ENCODE results near the gene MED31.
"Not testable (repeated sequence)": the region's sequence is repeated elsewhere in the genome, so short reads cannot be mapped to it uniquely, and the experiment has no call there.

MED31 gene

GRCh38 chr17:6661464-6661848 lies 10.1 kb upstream of the MED31 start:
- peak overlapping the region; percentile 32 for H3K4me3 ChIP-seq (ENCODE audit: low read depth, low read length)
- TF ChIP-seq, protein P1, sequence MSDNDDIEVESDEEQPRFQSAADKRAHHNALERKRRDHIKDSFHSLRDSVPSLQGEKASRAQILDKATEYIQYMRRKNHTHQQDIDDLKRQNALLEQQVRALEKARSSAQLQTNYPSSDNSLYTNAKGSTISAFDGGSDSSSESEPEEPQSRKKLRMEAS (IDR thresholded peaks at IDR 0.05; ENCODE audit: low read depth, low read length): no peak
- TF ChIP-seq POLR2A (IDR thresholded peaks at IDR 0.05; ENCODE audit: extremely low read depth, insufficient read length) (no peak), CTCF (IDR thresholded peaks at IDR 0.05; ENCODE audit: low read depth, low read length) (no peak), MYC (IDR thresholded peaks at IDR 0.05; ENCODE audit: low read depth, low read length) (no peak)
- peak; percentile 64 for DNase-seq (ENCODE audit: low read depth)

DNA sequence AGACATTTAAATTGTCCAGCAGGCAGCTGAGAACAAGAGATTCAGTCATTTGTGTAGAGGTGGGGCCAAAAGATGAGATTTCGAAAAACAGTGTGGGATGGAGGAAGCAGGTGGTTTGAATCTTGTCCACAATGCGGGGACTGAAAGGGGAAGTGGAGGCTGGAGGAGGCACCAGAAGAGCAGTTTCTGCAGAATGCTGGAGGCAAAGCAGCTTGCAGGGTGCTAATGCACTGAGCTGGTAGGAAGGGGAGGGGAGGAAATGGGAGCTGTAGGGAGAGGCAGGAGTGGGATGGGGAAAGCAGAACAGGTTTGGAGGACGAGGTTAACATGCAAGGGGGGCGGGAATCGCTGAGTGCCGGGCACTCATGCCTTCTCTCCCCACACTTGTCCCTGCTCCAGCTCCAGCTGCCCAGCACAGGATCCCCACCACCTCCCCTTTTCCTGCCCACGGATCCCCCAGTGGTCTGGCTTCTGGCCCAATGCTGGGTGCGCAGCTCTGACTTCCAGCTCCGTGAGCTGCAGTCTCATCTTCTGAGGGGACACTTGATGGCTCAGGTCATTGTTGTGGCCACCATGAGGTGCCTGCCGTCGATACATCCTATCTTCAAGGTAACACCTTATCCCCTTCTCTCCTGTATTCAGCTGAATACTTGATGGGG lies 9.5 kb upstream of the MED31 start:
- TF ChIP-seq, protein P1 (IDR thresholded peaks at IDR 0.05; ENCODE audit: low read depth, low read length): no peak

GRCh38 chr17:6660101-6660500 lies 8.7 kb upstream of the MED31 start:
- DNase-seq (ENCODE audit: low read depth): peak; percentile 67
- TF ChIP-seq CTCF (IDR thresholded peaks at IDR 0.05; ENCODE audit: low read depth, low read length) (no peak), MYC (IDR thresholded peaks at IDR 0.05; ENCODE audit: low read depth, low read length) (no peak), POLR2A (IDR thresholded peaks at IDR 0.05; ENCODE audit: extremely low read depth, insufficient read length) (no peak)
- TF ChIP-seq, protein P1 (IDR thresholded peaks at IDR 0.05; ENCODE audit: low read depth, low read length): no peak
- no peak overlapping the region for H3K4me3 ChIP-seq (ENCODE audit: low read depth, low read length)

More for the DNA sequence above, 9.5 kb upstream of the MED31 start:
- peak; percentile 85 for DNase-seq (ENCODE audit: low read depth)
- peak overlapping the region; percentile 32 for H3K4me3 ChIP-seq (ENCODE audit: low read depth, low read length)

DNA sequence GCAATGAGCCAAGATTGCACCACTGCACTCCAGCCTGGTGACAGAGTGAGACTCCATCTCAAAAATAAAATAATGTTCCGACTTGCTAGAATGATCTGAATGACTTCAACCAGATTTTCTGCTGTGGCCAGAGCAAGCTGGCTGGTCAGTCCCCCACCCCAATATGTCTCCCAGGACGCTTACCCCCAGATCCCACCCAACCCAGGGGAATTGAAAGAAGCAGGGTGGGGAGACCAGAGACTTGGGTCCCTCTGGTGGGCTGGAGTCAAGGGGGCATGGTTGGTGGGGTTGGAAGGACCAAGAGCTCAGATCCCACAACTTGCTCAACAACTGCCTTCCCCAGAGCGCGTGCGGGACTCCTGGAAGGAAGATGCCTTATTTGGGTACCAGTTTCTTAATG lies 7.0 kb upstream of the MED31 start:
- H3K4me3 ChIP-seq (ENCODE audit: low read depth, low read length); DNase-seq (ENCODE audit: low read depth): not testable (repeated sequence)

DNA sequence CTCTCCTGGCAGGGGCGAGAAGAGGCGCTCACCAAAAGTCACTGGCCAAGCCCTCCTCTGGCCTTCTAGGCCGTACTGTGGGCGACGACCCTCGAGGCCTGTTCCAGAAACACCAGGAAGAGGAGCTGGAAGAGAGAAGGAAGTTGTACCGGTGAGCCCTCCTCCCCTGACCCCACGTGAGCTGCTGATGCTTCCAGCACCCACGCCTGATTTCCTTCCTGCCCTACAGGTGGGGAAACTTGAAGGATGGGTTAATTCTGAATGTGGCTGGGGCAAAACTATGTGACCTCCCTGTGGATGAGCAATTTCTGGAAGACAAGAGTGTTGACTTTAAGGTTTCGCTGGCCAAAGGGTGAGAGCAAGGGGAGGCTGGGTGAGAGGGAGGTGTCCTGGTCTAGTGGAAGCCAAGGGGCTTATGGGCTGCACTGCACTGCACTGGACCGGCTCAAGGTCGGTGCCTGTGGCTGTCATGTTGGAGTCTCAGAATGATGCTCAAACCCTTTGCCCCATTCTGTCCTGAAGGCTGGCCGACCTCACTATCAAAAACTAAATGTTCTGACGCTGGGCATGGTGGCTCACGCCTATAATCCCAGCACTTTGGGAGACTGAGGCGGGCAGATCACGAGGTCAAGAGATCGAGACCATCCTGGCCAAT lies 6.4 kb upstream of the MED31 start:
- H3K4me3 ChIP-seq (ENCODE audit: low read depth, low read length): no peak overlapping the region
- TF ChIP-seq, protein P1 (IDR thresholded peaks at IDR 0.05; ENCODE audit: low read depth, low read length): no peak
- TF ChIP-seq POLR2A (IDR thresholded peaks at IDR 0.05; ENCODE audit: extremely low read depth, insufficient read length): no peak
- no peak for TF ChIP-seq MYC (IDR thresholded peaks at IDR 0.05; ENCODE audit: low read depth, low read length)
- TF ChIP-seq CTCF (IDR thresholded peaks at IDR 0.05; ENCODE audit: low read depth, low read length): no peak
- DNase-seq (ENCODE audit: low read depth): no peak

- DNase-seq (ENCODE audit: low read depth); H3K4me3 ChIP-seq (ENCODE audit: low read depth, low read length): not testable (repeated sequence)
Measured at GRCh38 chr17:6656797-6657632, 5.6 kb upstream of the MED31 start.

DNA sequence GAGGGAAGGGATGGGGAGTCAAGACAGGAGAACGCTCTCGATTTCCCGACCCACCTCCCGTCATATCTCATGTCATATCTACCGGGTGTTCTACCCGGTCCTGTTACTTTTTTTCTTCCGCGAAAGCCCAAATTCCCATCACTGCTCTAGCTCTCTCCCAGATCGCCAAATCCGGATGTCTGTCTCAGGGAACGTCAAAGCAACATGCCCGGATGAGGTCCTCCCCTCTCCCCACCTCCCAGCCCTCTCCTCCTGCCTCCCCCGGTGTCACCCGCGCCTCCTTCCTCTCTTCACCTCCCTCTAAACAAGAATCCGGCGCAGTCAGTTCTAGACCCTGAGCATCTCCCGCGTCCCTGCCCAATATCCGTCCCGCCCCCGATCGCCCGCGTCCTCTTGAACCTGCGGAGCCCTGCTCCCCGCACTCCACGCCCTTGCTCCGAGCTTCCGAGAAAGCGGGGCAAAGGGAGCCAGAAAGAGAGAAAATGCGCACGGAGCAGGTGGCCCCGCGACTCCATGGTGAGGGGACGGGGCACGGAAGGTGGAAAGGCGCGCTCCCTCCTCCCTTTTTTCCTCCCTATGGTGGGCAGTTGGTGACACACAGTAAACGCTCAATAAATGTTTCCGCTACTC lies 4.4 kb upstream of the MED31 start:
- H3K4me3 ChIP-seq (ENCODE audit: low read depth, low read length); DNase-seq (ENCODE audit: low read depth): not testable (repeated sequence)
